Activated CD4-positive, alpha-beta T cell treated with anti-CD3 and anti-CD28 coated beads for 48 hours (primary cell): ENCODE results near the gene TBK1.

ENCODE experiments used
- DNase-seq: peaks from one replicate; pipeline ENCODE4 v3.0.0-alpha.2; 2020

TBK1 gene

GRCh38 chr12:64452559-64453329, 824 bp downstream of the TBK1 start:
- no peak for DNase-seq

DNA sequence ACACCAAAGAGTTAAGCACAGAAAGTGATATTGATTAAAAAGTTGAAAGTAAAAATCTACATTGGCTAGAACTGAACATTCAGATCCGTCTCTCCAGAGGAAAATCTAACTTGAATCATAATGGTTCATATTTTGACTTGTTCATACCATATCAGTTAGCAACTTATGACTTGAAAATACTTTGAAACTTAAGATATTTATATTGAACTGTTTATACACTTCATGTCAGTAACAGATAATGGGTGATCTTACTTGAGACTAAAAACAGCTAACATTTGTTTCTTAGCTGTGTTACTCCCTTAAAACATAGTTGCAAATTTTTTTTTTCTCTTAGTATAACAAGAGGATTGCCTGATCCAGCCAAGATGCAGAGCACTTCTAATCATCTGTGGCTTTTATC, 3.6 kb downstream of the TBK1 start:
- no peak for DNase-seq

DNA sequence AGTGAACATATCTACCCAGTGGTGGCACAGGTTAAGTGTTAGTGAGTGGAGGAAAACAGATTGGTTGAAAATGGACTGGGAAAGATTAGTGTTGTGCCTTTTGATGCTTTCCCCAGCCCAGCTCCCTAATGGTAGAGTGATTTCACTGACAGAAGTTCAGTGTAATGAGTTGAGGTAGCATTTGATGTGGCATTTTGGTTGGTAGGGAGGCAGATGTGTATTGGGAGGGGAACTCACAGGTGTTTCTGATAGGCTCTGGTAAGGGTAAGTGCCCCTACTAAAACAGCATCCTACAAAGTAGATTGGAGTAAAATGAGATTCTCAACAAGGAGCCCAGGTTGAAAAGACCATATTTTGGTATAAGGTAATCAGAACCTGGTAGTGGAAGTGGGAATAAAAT, 4.2 kb downstream of the TBK1 start:
- DNase-seq, result no peak

DNA sequence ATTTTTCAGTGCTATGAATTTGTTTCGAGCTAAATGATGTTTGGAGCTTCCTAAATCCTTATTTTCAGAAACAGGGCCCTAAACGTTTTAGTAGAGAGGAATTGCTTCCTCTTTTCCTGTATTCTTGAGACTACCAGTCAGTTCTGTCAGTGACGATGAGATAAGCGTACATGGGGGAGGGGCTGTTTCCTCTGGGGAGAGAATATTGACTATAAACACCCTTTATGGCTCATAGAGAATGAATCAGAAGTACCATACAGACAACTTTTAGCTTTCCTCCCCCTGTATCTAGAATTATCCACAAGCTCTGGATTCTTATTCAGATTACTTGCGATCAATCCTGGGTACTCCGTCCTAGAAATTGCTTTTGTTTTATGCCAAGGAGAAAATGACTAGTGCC, 5.1 kb downstream of the TBK1 start:
- peak; percentile 49 for DNase-seq

DNA sequence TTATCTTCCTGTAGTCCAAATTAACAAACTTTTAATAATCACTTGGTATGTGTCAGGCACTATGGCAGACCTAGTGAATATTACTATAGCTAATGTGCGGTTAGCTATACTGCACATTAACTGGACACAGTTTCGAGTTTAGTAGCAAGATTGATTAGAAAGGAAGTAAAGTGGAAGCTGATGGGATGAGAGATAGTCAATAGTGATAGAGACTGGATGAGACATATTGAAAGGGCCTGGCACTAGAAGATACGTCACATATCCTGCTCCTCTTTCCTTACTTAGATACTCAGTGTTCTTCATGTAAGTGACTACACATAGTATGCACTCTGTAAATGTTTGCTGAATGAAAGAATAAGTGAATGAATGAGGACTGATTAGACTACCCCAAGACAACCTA, 5.5 kb downstream of the TBK1 start:
- no peak for DNase-seq

- DNase-seq, result no peak
These were observed 6.0 kb downstream of the TBK1 start for GRCh38 chr12:64457923-64458322.

DNA sequence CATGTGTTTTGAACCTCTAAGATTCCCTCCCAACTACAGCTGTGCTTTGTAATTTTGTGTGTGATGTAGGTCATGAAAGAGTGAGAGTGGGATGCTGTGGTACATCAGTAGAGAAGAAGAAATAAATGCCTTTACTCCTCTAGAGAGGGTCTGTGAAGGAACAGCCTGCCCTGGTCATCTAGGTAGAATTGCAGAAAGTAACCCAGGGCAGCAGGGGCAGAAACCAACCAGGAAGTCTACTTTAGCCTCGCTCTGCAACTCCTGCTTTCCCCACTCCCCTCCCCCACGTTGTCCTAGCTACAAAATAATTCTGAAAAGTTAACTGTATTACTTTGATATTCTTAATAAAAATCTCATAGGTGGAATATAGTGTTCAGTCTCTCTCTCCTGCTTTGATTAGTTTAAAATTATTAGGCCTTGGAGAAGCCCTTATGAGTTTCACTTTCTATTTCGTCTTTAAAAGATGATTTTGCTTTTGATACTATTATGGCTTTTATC, 7.5 kb downstream of the TBK1 start:
- DNase-seq, result no peak

GRCh38 chr12:64461634-64462414, 9.9 kb downstream of the TBK1 start:
- no peak for DNase-seq

- no peak for DNase-seq
These were observed 14.3 kb downstream of the TBK1 start for GRCh38 chr12:64466178-64466577.

GRCh38 chr12:64468966-64469365, 17.0 kb downstream of the TBK1 start:
- no peak for DNase-seq

DNA sequence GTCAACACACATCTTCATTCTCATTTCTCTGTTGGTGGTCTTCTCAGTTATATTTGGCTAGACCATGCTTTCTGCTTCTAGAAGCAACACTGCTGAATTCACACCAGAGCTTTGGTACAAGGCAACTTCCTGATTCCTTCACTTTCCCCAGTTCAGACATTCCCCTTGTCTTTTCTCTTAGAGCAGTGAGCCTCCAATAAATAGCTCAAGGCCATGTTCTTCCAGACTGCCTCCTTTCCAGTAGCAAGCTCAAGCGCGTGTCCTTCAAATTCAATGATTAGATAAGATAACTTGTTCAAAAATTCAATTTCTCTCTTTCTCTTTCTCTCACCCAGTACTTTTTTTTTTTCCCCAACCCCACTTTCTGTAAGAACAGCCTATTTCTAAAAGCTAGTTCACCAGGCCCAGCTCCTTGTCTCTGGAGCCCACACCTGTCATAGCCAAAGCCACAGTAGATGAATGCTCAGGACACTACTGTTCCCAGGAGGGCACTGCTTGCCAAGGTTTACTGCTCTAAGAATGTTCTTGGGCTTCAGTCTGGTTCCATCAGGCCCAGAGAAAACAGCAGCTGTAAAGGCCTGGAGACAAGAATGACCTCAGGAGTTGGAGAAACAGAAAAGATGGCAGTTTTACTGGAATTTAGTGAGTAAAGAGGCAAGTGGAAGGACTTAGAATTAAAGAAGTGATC, 17.7 kb downstream of the TBK1 start:
- no peak for DNase-seq

DNA sequence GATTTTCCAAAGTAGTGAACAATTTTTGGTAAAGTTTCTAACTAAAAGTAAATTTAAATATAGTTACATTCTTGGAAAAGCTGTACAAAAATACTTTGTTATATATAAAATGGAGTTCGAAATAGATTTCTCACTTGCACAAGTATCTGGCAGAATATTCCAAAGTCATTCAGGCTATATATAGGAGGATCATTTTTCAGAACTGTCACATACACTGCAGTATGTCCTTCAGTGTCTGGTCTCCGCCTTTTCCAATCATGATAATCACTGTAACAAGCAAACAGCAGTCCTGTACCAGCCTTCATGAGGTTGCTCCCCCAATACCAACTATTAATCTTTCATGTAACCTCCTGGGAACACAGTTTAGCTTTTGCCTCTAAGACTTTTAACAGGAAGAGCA, 18.6 kb downstream of the TBK1 start:
- no peak for DNase-seq

DNA sequence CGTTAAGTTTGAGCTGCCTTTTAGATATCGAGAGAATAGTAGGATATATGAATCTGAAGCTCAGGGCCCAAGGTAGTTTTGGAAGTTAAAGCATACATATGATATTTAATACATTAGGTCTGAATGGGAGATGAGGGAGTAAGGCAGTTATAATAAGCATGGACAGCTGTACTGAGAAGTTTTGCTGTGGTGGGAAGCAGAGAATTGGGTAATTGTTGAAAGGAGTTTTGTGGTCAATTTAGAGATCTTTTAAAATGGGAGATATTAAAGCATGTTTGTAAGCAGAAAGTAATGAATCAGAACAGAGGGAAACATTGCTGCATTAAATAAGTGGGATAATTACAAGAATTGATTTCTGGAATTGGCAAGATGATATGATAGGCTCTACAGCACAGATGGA, 21.3 kb downstream of the TBK1 start:
- no peak for DNase-seq

DNA sequence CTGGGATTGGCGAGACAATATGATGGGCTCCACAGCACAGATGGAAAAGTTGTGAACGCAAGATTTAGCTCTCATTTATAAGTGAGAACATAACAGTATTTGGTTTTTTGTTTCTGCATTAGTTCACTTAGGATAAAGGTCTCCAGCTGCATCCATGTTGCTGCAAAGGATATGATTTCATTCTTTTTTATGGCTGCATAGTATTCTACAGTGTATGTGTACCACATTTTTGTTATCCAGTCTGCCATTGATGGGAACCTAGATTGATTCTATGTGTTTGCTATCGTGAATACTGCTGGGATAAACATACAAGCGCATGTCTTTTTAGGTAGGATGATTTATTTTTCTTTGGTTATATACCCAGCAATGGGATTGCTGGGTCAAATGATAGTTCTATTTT, 23.6 kb downstream of the TBK1 start:
- DNase-seq, result no peak

DNA sequence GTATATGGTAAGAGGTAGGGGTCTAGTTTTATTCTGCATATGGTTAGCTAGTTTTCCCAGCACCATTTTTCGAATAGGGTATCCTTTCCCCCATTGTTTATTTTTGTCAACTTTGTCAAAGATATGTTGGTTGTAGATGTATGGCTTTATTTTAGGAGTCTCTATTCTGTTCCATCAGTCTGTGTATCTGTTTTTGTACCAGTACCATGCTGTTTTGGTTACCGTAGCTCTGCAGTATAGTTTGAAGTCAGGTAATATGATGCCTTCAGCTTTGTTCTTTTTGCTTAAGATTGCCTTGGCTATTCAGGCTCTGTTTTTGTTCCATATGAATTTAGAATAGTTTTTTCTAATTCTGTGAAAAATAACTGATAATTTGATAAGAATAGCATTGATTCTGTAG, 24.9 kb downstream of the TBK1 start:
- DNase-seq, result no peak

- DNase-seq, result no peak
These were observed 26.7 kb downstream of the TBK1 start for GRCh38 chr12:64478661-64479060.

DNA sequence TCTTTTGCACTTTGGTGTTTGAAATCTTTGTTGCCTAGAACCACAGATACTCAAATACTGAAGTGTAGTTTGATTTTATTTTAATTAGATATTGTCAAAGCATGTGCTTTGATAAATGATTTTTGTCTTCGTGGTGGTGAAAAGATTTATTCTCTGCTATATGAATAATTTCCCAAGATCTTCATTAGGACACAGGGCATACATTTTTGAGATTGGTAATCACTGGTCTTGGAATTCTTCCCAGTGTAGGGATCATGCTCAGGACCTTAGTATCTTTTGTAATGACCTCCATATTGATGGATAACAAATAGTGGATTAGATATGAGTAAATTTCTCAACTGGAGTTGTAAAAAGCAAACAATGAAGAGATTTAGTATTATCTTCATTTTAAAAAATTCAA, 28.2 kb downstream of the TBK1 start:
- DNase-seq, result no peak

- no peak for DNase-seq
These were observed 34.7 kb downstream of the TBK1 start for GRCh38 chr12:64486657-64487056.

DNA sequence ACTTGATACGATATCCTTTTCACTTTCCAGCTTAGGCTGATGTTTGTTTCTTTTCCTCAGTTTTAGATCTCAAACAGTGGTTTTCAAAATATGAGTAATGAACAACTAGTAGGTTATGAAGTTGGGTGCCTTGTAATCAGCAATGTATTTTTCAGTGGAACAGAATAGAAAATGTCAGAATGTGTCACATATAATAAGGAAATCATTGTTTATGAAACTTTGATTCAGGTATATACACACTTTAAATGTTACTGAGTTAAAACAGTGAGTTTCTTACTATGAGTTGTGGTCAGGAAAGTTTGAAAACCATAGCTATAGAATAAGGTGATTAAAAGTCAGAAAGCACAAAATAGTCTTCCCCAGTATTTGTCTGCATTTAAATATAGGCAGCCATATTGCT, 39.8 kb downstream of the TBK1 start:
- no peak for DNase-seq

GRCh38 chr12:64493513-64493912, 41.6 kb downstream of the TBK1 start:
- no peak for DNase-seq

- DNase-seq, result no peak
These were observed 43.2 kb downstream of the TBK1 start for GRCh38 chr12:64494998-64495729.

- no peak for DNase-seq
These were observed 45.0 kb downstream of the TBK1 start for GRCh38 chr12:64496839-64497400.

- no peak for DNase-seq
These were observed 45.6 kb downstream of the TBK1 start for GRCh38 chr12:64497484-64497883.
